OCI-LY3 (cell line): ENCODE data around the gene CSPG4.
"Not testable (repeated sequence)": the region's sequence is repeated elsewhere in the genome, so short reads cannot be mapped to it uniquely, and the experiment has no call there.

Experiments used
- EZH2phosphoT487 ChIP-seq: fragments of 200-600 bp; shearing (Covaris generic); IDR thresholded peaks from 2 replicates; pipeline ENCODE4 v1.6.1; 2018; ENCODE audit warnings: antibody characterized with exemption, mixed run types, low read depth
- TF ChIP-seq, protein P1 (sequence below): fragments of 200-600, 300-600 bp; sonication (generic); IDR thresholded peaks from 2 replicates; pipeline ENCODE4 v1.5.1; 2014; ENCODE audit warnings: antibody characterized with exemption, low read length, low read depth

GRCh38 chr15:75711495-75711894 lies 1.2 kb downstream of the CSPG4 start:
- TF ChIP-seq, protein P1, sequence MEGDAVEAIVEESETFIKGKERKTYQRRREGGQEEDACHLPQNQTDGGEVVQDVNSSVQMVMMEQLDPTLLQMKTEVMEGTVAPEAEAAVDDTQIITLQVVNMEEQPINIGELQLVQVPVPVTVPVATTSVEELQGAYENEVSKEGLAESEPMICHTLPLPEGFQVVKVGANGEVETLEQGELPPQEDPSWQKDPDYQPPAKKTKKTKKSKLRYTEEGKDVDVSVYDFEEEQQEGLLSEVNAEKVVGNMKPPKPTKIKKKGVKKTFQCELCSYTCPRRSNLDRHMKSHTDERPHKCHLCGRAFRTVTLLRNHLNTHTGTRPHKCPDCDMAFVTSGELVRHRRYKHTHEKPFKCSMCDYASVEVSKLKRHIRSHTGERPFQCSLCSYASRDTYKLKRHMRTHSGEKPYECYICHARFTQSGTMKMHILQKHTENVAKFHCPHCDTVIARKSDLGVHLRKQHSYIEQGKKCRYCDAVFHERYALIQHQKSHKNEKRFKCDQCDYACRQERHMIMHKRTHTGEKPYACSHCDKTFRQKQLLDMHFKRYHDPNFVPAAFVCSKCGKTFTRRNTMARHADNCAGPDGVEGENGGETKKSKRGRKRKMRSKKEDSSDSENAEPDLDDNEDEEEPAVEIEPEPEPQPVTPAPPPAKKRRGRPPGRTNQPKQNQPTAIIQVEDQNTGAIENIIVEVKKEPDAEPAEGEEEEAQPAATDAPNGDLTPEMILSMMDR: not testable (repeated sequence)
- not testable (repeated sequence) for TF ChIP-seq EZH2phosphoT487
